Measurements from ENCODE around the gene PTCD2.

DNA sequence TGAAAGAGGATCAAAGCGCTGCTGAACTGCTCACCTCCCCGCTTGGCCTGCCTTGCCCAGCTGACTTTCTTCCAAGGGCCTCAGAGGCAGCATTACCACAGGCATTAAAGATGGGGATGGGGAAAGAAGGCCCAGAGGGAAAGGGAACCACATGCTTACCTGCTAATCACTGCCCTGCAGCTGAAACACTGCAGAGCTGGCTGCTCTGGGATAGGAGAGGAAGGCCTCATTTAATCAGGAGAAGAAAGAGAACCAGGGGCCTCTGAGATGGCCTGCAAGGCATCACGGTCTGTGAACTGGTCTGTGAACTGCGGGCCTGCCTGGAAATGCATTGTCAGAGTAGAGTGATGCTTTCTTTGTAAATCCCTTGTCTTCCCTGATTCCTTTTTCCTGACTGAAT lies 44.8 kb downstream of the PTCD2 start:
- TF ChIP-seq EZH2 (IDR thresholded peaks at IDR 0.05; ENCODE audit: borderline replicate concordance, low read depth, low read length, severe bottlenecking): no peak
- TF ChIP-seq, protein P1, sequence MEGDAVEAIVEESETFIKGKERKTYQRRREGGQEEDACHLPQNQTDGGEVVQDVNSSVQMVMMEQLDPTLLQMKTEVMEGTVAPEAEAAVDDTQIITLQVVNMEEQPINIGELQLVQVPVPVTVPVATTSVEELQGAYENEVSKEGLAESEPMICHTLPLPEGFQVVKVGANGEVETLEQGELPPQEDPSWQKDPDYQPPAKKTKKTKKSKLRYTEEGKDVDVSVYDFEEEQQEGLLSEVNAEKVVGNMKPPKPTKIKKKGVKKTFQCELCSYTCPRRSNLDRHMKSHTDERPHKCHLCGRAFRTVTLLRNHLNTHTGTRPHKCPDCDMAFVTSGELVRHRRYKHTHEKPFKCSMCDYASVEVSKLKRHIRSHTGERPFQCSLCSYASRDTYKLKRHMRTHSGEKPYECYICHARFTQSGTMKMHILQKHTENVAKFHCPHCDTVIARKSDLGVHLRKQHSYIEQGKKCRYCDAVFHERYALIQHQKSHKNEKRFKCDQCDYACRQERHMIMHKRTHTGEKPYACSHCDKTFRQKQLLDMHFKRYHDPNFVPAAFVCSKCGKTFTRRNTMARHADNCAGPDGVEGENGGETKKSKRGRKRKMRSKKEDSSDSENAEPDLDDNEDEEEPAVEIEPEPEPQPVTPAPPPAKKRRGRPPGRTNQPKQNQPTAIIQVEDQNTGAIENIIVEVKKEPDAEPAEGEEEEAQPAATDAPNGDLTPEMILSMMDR (IDR thresholded peaks at IDR 0.05; ENCODE audit: extremely low read depth in 1 of 2, insufficient read depth in 1 of 2, low read depth in 1 of 2, low read length in 2 of 2): no peak
